ENCODE results near the gene HIRA. TPM values are rescaled to one million over a fixed set of nuclear protein-coding genes. Genes with fewer than 3 reads are reported as not detected.
"Not testable (repeated sequence)": the region's sequence is repeated elsewhere in the genome, so short reads cannot be mapped to it uniquely, and the experiment has no call there.

Gene HIRA
- total and polyA plus RNA-seq, 8 donors, result 6.4 to 47.2 (median 12.6) TPM

DNA sequence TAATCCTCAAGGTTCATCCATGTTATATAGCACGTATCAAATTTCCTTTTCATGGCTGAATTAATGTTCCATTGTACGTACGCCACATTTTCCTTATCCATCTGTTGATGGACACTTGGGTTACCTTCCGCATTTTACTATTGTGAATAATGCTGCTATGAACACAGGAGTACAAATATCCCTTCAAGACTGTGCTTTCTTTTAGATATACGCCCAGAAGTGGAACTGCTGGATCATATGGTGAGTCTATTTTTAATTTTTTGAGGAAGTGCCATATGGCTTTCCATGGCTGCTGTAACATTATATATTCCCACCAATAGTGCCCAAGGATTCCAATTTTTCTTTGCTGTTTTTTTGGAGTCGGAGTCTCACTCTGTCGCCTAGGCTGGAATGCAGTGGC, 6.8 kb upstream of the HIRA start:
- no peaks in the 10 kb centered on the region for H3K27me3 ChIP-seq
- no peak overlapping the region for H3K27ac ChIP-seq
- WGBS, 5 donors, result 86 to 96% (median 93%) methylated on average over 7 of the region's 7 CpGs
- TF ChIP-seq POLR2A (IDR thresholded peaks at IDR 0.05), result no peak
- no peak for TF ChIP-seq EP300 (IDR thresholded peaks at IDR 0.05)
- no peak for TF ChIP-seq CTCF (IDR thresholded peaks at IDR 0.05)
- TF ChIP-seq POLR2AphosphoS5 (IDR thresholded peaks at IDR 0.05), result no peak
- no peak for DNase-seq
- intact Hi-C loops (cut with DNase I; ENCODE audit: low total_unique reads), result no loop called here
- peaks cover 17 to 75% (median 56%) of the 10 kb centered on the region in 4 donors for H3K36me3 ChIP-seq
- no peaks in the 10 kb centered on the region for H3K9me3 ChIP-seq
- H3K4me3 ChIP-seq, result no peak overlapping the region
- peaks cover 1 to 22% (median 5%) of the 10 kb centered on the region in 4 donors for H3K4me1 ChIP-seq

GRCh38 chr22:19436444-19437161, 5.1 kb upstream of the HIRA start:
- DNase-seq; intact Hi-C loops (cut with DNase I; ENCODE audit: low total_unique reads); H3K27ac ChIP-seq; H3K27me3 ChIP-seq; H3K4me3 ChIP-seq; H3K9me3 ChIP-seq: not testable (repeated sequence)
- 88 to 97% (median 93%) methylated on average over 9 of the region's 9 CpGs for WGBS, 5 donors
- H3K36me3 ChIP-seq, result peaks cover 17 to 61% (median 43%) of the 10 kb centered on the region in 4 donors
- H3K4me1 ChIP-seq, result peaks cover 7 to 24% (median 11%) of the 10 kb centered on the region in 4 donors

DNA sequence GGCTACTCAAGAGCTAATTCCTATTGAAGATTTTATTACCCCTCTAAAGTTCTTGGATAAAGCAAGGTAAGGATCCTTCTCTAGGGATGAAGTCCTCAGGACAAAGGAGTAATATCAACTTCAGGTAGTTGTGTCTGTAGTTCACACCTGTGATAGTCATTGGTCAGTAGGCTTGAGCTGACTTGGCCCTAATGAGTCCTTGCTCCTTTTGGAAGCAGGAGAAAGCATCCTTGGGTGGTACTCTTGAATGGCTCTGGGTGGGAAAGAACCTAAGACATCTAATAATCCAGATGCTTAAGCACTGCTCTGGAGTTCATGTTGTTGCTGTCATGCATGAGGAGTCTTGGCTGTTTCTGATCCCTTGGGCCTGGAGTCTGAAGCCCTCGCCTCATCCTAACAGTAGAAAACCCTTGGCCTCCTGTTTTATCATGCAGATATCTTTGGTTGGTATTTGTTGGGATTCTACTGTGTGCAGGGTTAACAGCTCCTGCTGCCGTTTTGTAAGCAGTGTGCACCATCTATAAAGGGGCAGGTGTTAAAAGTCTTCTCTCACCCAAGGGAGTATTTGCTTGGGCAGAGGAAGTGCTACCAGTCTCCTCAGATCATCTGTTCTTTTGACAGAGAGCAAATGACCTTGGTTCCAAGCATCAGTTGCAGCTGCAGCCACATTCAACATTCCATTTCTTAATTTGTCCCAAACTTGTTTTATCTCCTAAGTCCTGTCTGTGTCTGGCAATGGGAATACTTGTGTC, 3.5 kb upstream of the HIRA start:
- H3K27ac ChIP-seq, result no peak overlapping the region
- intact Hi-C loops (cut with DNase I; ENCODE audit: low total_unique reads), result loop anchor here (5.0 kb wide), 1 partner anchor 42 kb away; the partner anchor contains the start of genes CDC45 and UFD1
- no peak for TF ChIP-seq EP300 (IDR thresholded peaks at IDR 0.05)
- no peak for TF ChIP-seq CTCF (IDR thresholded peaks at IDR 0.05)
- TF ChIP-seq POLR2A (IDR thresholded peaks at IDR 0.05), result no peak
- TF ChIP-seq POLR2AphosphoS5 (IDR thresholded peaks at IDR 0.05), result no peak
- no peak for DNase-seq
- peaks cover 17 to 49% (median 36%) of the 10 kb centered on the region in 4 donors for H3K36me3 ChIP-seq
- no peaks in the 10 kb centered on the region for H3K27me3 ChIP-seq
- no peak overlapping the region for H3K4me3 ChIP-seq
- H3K9me3 ChIP-seq, result no peaks in the 10 kb centered on the region
- WGBS, 5 donors, result 74 to 87% (median 78%) methylated on average over 2 of the region's 2 CpGs
- peaks cover 17 to 35% (median 20%) of the 10 kb centered on the region in 4 donors for H3K4me1 ChIP-seq

GRCh38 chr22:19434401-19434800, 2.9 kb upstream of the HIRA start:
- peaks cover 17 to 45% (median 34%) of the 10 kb centered on the region in 4 donors for H3K36me3 ChIP-seq
- no peak overlapping the region for H3K27ac ChIP-seq
- no peak for DNase-seq
- 91 to 96% (median 92%) methylated on average over 7 of the region's 7 CpGs for WGBS, 5 donors
- no peak overlapping the region for H3K4me3 ChIP-seq
- TF ChIP-seq CTCF (IDR thresholded peaks at IDR 0.05) (no peak), EP300 (IDR thresholded peaks at IDR 0.05) (no peak), POLR2A (IDR thresholded peaks at IDR 0.05) (no peak), POLR2AphosphoS5 (IDR thresholded peaks at IDR 0.05) (no peak)
- H3K4me1 ChIP-seq, result peaks cover 22 to 41% (median 26%) of the 10 kb centered on the region in 4 donors
- H3K9me3 ChIP-seq, result no peaks in the 10 kb centered on the region
- H3K27me3 ChIP-seq, result no peaks in the 10 kb centered on the region
- intact Hi-C loops (cut with DNase I; ENCODE audit: low total_unique reads), result loop anchor here (5.0 kb wide), 1 partner anchor 43 kb away; the partner anchor contains the start of genes CDC45 and UFD1

Data from stomach (tissue), 9 donors.